Hematopoietic multipotent progenitor cell treated with erythropoietin and hydrocortisone succinate and interleukin-3 and kit ligand, for 15 days (in vitro differentiated cells): ENCODE data around the gene TRIM59.

Experiments
- DNase-seq: peaks from one replicate; pipeline ENCODE4 v3.0.0-alpha.2; 2015; ENCODE audit warnings: low spot score

Gene TRIM59, protein sequence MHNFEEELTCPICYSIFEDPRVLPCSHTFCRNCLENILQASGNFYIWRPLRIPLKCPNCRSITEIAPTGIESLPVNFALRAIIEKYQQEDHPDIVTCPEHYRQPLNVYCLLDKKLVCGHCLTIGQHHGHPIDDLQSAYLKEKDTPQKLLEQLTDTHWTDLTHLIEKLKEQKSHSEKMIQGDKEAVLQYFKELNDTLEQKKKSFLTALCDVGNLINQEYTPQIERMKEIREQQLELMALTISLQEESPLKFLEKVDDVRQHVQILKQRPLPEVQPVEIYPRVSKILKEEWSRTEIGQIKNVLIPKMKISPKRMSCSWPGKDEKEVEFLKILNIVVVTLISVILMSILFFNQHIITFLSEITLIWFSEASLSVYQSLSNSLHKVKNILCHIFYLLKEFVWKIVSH

DNA sequence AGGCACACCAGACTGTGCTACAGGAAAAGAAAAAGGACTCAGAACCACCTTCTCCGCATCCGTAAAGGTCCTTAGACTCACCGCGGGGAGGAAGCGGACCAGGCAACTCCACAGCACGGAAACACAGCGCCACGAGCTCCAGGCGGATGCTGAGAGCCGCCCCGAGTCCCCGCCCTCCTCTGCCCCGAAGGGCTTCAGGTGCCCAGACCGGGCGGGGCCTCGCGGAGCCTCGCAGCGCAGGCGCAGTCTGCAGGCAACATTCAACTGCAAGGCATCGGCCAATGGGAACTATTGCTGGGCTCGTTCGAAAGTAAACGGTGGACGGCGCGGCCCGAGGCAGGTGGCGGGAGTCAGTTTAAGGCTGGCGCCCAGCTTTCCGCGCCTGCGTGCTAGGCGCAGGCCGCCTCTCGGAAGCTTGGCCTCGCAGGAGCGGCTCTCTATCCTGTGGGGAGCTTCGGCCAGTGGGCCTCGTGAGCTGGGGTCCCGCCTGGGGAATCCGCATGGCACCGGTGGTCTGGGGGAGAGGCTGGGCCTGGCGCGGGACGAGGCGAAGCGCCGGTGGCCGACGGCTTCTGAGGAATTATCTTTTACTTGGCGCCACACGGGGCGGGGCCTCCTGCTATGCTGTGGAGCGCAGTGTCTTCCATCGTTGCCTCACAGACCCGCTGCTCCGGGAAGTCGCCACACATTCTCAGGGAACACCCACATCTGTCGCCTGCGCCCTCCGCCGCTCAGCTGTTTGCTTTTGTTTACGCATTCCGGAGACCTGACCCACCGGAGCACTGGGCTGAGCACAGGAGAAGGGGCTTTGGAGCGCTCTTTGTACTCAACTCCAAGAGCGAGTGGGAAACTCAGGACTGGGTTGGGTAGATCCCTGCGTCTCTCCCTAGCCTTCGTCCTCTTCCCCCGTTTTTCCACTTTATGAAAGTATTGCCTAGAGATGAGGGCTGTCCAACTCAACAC lies at the start of gene TRIM59:
TSS of gene TRIM59 (minus strand) at position 151 of the 963 bp plus-strand sequence. CDS start 10,603 bp downstream, outside the sequence.
- DNase-seq, result peak; percentile 97

DNA sequence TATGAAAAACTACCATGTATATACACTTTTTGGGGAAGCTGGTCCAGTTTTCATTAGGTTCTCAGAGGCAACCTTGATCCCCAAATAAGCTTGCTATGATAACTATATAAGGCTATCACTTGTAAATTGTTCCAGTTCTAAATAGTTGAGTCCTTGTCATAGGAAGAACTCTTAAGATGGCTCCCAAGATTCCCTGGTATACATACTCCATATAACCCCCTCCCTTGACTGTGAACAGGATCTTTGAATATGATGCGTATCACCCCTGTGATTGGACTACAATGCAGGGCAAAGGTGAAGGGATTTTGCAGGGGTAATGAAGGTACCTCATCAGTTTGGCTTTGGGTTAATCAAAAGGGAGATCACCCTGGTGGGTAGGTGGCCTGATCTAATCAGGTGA lies 48.6 kb upstream of the TRIM59 start:
- DNase-seq, result no peak

DNA sequence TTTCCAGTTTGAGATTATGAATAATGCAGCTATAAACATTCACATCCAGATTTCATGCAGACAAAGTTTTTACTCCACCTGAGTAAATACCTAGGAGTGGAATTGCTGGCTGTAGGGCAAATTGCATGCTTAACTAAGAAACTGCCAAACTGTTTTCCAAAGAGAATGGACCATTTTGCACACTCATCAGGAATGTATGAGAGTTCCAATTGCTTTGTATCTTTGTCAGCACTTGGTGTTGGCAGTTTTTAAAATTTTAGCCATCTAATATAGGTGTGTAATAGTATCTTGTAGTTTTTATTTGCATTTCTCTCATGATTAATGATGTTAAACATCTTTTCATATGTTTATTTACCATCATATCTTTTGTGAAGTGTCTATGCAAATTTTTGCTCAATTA lies 40.6 kb upstream of the TRIM59 start:
- DNase-seq, result no peak

DNA sequence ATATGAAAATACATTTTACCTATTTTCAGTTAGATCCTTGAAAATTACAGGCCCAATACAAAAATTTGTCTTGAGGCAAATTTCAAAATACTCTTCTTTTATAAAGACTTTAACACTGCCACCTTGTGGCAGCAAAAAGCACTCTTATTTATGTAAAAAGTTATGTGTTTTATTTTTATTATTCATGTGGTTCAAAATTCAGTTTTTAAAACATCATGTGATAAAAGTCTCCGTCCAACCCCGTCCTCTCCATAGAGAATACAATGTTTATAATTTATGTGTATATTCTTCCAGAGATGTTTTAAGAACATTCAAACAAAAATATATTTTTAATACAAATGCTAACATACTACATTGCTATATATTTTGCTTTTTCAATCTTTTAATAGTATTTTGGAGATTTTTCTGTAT lies 36.9 kb upstream of the TRIM59 start:
- peak; percentile 69 for DNase-seq

DNA sequence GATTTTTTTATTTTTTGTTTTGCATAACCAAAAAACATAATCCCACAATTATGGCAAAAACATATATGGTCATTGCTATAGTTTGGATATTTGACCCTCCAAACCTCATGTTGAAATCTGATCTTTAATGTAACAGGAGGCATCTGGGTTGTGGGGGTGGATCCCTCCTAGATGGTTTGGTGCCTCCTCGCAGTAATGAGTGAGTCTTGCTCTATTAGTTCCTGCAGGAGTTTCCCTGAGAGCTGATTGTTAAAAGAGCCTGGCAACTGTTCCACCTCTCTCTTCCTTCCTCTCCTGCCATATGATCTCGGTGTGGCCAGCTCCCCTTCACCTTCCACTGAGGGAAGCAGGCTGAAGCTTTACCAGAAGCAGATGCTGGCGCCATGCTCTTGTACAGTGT lies 33.2 kb upstream of the TRIM59 start:
- no peak for DNase-seq

DNA sequence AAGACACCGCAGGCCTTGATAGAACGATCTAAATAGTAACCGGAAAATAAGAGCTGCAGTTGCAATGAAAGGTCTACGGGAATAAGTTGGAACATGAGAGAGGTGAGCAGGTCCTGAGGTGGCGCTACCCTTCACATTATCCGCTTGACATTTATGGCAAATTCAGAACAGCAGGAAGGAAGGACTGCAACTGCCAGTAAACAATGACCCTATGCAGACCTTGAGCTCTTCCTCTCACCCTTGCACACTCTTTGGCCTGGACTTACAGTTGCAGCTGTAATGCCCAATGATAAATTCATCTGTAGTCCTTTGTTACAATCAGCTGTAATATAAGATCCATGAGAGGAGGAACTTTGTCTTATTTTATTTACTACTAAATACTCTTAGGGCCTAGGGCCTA lies 32.3 kb upstream of the TRIM59 start:
- DNase-seq, result no peak

DNA sequence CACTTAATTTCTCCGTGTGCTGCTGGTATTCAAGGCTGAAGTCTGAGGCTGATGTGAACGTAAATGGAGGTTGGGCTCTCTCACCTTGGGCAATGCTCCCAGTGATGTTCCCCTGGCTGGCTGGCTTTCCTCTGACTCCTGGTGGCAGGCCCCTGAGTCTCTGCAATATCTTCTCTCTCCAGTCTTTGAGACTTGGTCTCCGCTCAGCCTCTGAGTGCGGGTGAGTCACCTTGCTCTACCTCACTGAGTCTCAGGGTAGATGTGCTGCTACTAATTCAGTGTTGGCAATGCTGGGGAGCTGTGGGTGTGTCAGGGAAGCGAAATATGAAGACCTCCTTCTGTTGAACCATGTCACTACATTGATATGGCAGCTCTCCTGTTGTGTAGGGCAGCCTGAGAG lies 31.3 kb upstream of the TRIM59 start:
- DNase-seq, result no peak

DNA sequence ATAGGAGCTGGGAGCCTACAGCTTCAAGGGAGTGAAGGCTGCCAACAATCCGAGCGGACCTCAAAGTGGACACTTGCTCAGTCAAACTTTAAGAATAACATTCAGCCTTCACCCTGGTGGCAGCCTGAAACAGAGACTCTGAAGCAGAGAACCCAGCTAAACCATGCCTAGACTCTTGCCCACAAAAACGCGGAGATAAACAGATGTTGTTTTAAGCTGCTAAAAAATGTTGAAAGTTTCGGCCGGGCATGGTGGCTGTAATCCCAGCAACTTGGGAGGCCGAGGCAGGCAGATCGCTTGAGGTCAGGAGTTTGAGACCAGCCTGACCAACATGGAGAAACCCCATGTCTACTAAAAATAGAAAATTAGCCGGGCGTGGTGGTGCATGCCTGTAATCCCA lies 29.8 kb upstream of the TRIM59 start:
- no peak for DNase-seq

DNA sequence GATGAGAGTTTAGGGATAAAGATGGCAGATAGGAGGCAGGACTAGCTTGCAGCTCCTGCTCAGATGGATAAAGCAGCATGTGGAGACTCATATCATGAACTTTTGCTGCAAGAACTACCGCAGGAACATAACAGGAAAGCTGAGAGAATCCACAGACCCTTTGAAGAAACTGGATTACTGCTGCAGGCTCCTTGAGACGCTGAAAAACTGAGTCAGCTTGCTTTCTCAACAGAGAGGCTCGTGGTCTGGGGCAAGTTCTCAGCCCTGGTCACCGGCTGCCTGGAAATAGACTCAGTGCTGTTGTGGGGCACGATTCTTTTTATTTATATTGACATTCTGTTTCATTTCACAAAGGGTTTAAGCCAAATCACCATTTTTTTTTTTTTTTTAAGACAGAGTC lies 28.8 kb upstream of the TRIM59 start:
- DNase-seq, result no peak

DNA sequence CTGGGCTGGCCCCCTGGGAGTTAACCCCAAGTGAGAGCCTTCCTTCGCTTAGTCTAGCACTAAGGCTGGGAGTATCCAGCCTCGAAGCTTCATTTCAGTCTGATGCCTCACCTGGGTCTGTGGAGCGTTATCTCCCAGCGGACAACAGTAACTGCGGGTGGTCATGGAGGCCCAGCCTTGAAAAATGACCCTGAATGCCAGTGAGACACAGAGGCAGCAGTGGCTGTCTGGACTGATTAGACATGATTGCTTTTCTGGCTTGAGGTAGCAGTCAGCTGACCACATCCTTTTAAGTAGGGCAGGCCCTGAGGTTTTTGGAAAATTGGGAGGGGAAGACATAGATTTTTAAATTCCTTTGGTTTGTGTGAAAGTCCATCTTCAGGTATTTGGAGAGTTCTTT lies 28.2 kb upstream of the TRIM59 start:
- DNase-seq, result no peak

DNA sequence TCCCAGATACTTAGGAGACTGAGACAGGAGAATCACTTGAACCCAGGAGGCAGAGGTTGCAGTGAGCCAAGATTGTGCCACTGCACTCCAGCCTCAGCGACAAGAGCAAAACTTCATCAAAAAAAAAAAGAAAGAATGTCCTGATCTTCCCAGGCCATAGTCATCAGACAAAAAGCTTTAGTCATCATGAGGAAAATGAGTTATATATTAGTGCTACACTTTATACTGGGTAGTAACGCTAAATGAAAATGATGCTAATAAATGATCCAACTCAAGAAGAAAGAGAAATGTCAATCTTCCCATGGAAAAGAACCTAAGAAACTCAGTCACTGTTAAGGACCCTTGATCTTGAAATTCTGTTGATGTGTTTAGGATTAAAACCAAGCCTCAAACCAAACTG lies 26.3 kb upstream of the TRIM59 start:
- DNase-seq, result no peak

DNA sequence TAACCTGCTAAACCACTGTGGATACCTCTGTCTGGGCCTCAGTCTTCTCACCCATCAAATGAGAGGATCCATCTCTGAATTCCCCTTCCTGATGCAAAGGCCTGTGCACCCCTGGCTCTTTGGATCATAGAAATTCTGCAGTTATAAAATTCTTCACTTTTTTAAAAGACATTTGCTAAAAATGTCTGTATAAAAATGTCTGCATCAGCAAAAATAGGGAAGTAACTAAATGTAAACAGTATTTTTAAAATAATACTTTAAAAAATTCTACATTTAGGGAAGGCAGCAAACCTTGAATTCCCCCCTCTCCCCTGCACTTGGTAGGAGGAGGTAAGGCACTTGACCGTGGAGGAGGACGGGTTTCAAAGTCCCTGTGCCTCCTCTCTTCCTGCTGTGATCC lies 25.6 kb upstream of the TRIM59 start:
- DNase-seq, result no peak

DNA sequence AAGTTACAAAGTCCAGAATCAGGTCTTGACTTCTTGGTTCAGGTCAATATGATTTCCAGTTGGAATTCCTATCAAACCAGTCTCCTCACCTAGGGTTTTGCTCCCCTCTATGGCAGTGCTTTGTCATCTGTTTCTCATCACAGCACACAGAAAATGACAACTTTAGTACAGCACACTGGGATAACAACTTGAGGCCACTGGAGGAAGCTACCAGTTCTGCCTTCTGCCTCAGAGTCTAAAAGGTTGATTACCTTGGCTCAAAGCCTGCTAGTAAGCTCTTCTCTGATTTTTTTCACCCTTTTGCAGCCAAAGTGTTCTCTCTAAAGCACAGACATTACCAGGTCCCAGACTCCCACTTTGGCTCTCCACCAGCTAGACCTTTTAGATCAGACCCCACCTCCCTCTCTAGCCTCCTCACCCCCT lies 24.8 kb upstream of the TRIM59 start:
- DNase-seq, result no peak

DNA sequence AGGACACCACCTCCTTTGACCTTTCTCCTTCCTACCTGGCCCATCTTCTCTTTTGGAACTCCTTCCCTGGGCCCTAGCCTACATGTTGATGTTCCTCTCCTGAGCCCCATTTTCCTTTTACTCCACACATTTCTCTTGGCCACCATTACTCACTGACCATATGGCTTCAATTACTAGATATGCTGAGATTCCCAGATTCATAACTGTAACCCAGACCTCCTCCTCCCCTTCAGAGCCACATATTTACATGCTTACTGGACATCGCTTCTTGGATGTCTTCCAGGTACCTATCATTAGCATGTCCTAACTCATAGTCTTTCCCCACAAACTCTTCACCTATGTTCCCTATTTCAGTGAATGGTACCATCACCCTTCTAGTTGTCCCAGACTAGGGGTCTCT lies 24.4 kb upstream of the TRIM59 start:
- DNase-seq, result no peak

DNA sequence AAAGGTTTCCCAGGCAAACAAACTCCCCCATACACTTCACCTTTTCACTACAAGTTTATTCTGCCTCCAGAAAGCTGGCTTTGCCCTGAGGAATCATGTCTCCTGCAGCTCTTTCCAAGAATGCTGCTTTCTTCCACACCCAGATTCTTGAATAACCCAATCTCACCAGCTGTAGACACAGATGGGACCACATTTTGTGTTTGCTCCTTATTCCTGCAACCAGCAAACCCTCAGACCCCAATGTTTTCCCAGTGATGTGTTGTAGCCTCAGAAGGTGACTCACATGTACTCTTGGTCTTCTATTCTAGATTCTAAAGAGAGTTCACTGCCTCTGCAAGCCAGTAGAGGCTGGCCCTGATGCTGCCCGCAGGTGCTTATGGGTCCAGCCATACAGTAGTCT lies 23.6 kb upstream of the TRIM59 start:
- no peak for DNase-seq

DNA sequence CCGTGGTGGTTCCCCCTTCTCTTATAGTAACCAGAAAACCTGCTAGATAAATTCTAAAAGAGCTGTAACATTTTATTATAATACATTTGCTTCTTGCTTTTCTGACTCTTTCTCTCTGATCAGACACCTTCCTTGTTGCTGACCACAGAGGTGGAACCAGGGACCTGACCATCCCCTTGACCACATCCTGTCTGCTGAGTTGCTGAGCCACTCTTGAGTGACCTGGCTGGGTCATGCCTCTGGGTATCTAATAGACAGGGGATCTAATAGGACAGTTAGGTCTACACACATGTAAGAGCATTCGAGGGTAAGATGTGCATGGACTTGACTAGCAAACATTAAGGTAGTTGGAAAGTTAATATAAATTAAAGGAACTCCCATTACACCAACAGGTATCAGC lies 22.8 kb upstream of the TRIM59 start:
- DNase-seq, result no peak

DNA sequence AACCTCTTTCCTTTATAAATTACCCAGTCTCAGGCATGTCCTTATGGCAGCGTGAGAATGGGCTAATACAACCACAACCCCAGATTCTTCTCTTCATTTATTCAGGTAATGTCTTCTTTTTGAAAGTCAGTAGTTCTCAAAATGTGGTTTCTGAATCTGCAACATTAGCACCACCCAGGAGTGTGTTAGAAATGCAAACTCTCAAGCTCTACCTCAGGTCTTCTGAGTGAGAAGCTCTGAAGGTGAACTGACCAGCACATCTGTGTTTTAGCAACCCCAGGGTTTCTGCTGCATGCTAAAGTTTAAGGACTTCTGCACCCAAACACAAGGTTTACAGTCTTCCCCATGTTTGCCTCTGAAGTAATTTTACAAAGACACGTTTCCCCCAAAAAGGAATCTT lies 22.3 kb upstream of the TRIM59 start:
- DNase-seq, result no peak

DNA sequence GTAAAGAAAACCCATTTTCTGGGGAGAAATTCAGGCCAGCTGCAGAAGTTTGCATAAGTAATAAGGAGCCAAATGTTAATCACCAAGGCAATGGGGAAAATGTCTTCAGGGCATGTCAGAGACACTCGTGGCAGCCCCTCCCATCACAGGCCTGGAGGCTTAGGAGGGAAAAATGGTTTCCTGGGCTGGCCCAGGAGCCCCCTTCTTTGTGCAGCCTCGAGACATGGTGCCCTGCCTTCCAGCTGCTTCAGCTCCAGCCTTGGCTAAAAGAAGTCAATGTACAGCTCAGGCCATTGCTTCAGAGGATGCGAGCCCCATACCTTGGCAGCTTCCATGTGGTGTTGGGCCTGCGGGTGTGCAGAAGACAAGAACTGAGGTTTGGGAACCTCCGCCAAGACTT lies 20.6 kb upstream of the TRIM59 start:
- no peak for DNase-seq

DNA sequence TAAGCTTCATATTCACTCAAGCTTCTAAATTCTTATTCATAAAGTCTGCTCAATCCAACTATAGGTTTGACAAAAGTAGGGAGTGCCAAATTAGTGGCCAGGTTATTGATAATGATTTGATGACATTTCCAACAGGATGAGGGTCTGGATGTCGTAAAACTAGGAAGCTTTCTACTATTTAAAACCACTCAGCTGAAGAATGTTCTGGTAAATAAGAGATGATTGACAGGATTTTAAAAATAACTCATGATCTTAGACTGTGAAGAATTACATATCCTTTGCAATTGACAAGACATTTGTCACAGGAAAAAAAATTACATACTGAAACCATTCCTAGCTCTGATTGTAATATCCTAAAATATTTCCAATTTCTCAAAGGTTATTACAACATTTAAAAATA lies 15.4 kb upstream of the TRIM59 start:
- no peak for DNase-seq

DNA sequence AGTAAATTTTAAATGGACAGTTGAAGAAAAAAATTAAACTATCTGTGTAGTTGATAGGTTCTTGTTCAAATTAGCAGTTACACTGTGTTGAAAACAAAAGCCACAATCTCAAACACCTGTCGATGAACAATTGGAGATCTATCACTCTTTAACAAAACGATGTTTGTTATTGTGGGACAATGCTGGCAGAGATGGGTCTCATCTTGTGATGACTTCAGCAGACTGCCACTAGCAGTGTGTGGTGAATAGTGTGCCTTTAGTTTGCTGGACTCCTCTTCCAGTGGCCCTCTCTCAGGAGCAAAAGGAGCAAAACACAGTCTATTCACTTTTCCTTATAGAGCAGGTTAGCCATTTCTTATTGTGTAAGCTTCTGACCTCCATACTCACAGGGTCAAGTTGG lies 14.7 kb upstream of the TRIM59 start:
- no peak for DNase-seq

DNA sequence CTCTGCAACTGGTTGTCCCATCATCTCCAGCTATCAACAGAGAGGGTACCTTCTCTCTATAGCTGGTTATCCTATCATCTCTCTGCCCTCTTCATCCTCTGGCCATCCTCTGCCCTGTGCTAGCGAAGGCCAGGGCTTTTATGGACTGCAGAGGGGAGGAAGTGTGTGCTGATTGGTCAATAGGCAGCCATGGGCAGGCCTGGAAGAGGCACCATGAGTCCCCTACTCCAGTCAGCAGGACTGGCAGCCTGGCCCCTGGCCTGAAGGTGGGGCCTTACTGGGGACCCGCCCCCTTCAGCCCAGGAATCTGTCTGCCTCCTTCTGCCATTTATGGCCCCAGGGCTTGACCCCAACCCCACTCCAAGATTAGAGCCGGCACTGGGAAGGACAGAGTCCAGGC lies 10.4 kb upstream of the TRIM59 start:
- DNase-seq, result no peak

DNA sequence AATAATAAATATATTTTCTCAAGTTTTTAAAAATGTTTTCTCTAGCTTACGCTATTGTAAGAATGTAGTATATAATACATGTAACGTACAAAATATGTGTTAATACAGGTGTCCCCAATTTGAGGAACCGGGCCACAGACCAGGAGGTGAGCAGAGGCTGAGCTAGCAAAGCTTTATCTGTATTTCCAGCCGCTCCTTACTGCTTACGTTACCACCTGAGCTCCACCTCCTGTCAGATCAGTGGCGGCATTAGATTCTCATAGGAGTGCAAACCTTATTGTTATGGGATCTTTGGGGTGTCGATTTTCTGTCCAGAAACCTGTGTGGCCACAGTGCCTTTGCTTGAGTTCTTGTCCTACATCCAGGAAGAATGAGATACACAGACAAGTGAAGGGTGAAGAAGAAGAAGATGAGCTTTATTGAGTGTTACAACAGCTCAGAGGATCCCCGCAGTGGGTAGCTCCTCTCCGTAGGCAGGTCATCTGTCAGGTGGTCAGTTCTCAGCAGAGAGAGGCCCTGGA lies 9.9 kb upstream of the TRIM59 start:
- DNase-seq, result no peak

DNA sequence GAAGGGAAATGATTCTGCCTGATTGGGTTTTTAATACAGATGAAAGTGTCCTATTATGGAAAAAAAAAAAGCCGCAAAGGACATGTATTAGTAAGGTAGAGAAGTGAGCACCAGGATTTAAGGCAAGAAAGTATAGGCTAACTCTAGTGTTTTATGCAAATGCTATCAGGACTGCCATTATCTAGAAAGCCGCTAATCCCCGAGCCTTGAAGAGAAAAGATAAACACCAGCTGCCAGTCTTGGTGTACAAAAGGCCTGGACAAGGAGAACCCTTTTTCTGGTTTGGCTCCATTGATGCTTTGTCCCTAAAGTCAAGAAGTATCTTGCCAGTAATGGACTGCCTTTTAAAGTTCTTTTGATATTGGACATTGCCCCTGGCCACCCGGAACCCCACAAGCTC lies 8.6 kb upstream of the TRIM59 start:
- DNase-seq, result no peak
